D721Med (cell line): ENCODE measurements around the gene GGTA1.

Source experiments
- DNase-seq: peaks from one replicate; pipeline ENCODE4 v3.0.0; 2011; ENCODE audit warnings: low spot score; ENCODE audit not compliant: insufficient read length
- FAIRE-seq: peaks from 2 replicates; lab custom pipeline; 2011; peaks lifted over from hg19 to GRCh38; lab: Jason Lieb, UNC
- TF ChIP-seq, protein P1 (sequence below): IDR thresholded peaks from 2 replicates; pipeline ENCODE4 v1.5.1; 2012; ENCODE audit warnings: mild to moderate bottlenecking, control low read depth; ENCODE audit not compliant: insufficient read depth; ENCODE audit errors: missing control alignments

Gene GGTA1

DNA sequence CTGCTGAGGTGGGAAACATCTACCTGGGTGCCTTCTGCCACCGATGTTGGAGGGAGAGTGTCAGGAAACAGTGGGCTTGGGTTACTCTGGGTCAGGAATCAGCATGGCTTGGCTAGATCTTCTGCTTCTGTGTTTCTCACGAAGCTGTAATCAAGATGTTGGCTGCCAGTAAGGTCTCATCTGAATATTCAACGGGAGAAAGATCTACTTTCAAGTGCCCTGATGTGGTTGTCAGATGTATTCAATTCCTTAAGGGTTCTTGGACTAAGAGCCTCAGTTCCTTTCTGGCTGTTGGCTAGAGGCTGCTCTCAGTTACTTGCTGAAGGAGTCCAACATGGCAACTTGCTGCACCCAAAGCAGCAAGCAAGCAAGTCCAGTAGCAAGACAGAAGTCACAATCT lies 87.7 kb downstream of the GGTA1 start:
- no peak for FAIRE-seq

DNA sequence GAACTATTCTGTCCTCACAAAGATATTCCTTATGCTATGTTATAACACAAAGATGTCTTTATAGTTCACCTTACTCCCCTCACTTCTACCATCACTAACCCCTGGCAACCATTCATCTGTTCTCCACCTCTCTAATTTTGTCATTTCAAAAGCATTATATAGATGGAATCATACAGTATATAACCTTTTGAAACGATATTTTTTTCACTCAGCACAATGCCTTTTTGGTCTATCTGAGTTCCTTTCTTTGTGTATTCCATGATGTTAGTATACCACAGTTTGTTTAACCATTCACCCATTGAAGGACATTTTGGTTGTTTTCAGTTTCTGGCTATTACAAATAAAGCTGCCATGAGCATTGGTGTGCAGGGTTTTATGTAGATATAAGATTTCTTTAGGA lies 93.7 kb downstream of the GGTA1 start:
- FAIRE-seq, result no peak
- TF ChIP-seq, protein P1, sequence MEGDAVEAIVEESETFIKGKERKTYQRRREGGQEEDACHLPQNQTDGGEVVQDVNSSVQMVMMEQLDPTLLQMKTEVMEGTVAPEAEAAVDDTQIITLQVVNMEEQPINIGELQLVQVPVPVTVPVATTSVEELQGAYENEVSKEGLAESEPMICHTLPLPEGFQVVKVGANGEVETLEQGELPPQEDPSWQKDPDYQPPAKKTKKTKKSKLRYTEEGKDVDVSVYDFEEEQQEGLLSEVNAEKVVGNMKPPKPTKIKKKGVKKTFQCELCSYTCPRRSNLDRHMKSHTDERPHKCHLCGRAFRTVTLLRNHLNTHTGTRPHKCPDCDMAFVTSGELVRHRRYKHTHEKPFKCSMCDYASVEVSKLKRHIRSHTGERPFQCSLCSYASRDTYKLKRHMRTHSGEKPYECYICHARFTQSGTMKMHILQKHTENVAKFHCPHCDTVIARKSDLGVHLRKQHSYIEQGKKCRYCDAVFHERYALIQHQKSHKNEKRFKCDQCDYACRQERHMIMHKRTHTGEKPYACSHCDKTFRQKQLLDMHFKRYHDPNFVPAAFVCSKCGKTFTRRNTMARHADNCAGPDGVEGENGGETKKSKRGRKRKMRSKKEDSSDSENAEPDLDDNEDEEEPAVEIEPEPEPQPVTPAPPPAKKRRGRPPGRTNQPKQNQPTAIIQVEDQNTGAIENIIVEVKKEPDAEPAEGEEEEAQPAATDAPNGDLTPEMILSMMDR, result no peak
- DNase-seq, result no peak

More for the DNA sequence above, 87.7 kb downstream of the GGTA1 start:
- DNase-seq, result no peak
- TF ChIP-seq, protein P1, result no peak
